GM23338 (cell line): ENCODE measurements around the gene CFDP1. TPM values are rescaled to one million over a fixed set of nuclear protein-coding genes. Genes with fewer than 3 reads are reported as not detected.

Experiments
- CREB1 ChIP-seq: fragments of 250-450 bp; sonication (Bioruptor Pico); IDR thresholded peaks from 2 replicates; pipeline ENCODE4 v1.5.0; 2020; ENCODE audit warnings: low read depth, mild to moderate bottlenecking, moderate library complexity
- EZH2 ChIP-seq: fragments of 200-600 bp; sonication (generic); IDR thresholded peaks from one replicate; pipeline ENCODE4 v1.8.0; 2017; ENCODE audit warnings: antibody characterized with exemption, mild to moderate bottlenecking, low read depth; ENCODE audit not compliant: unreplicated experiment
- EZH2phosphoT487 ChIP-seq: fragments of 200-600 bp; sonication (generic); IDR thresholded peaks from one replicate; pipeline ENCODE4 v1.8.1; 2018; ENCODE audit warnings: antibody characterized with exemption; ENCODE audit not compliant: unreplicated experiment
- POLR2AphosphoS5 ChIP-seq: IDR thresholded peaks from 2 replicates; pipeline ENCODE4 v1.6.1; 2016; ENCODE audit warnings: antibody characterized with exemption, low read depth
- REST ChIP-seq: IDR thresholded peaks from one replicate; pipeline ENCODE4 v1.6.1; 2018; ENCODE audit warnings: antibody characterized with exemption; ENCODE audit not compliant: unreplicated experiment
- ZNF331 ChIP-seq: fragments of 250-450 bp; sonication (Bioruptor Pico); IDR thresholded peaks from 2 replicates; pipeline ENCODE4 v1.5.0; 2020; ENCODE audit warnings: low read depth, mild to moderate bottlenecking, moderate library complexity
- ZNF462 ChIP-seq: fragments of 250-450 bp; sonication (Bioruptor Pico); IDR thresholded peaks from 2 replicates; pipeline ENCODE4 v1.5.0; 2020; ENCODE audit warnings: mild to moderate bottlenecking, moderate library complexity
- polyA plus RNA-seq: library from polyadenylated mRNA; unstranded; fragments of >200 nt; fragmentation: Nextera tagmentation; extraction: Ambion mirVana; gene quantifications from 2 replicates; pipeline ENCODE4 v1.2.1, GENCODE V29; 2016
- total RNA-seq: library from RNA; depleted of rRNA; stranded (reverse); fragments of >200 nt; shearing (Covaris generic); gene quantifications from 2 replicates; pipeline ENCODE4 v1.2.3, GENCODE V29; 2014

CFDP1 gene
- total and polyA plus RNA-seq, 2 experiments from 2014 or later, result 89.9 to 224 TPM

GRCh38 chr16:75319513-75320411 lies 113.5 kb downstream of the CFDP1 start (continued):
- no peak for TF ChIP-seq ZNF462 (CRISPR knock-in tag)
- TF ChIP-seq ZNF331 (CRISPR knock-in tag), result no peak
- no peak for TF ChIP-seq CREB1 (CRISPR knock-in tag)
- no peak for TF ChIP-seq POLR2AphosphoS5
- no peak for TF ChIP-seq EZH2
- TF ChIP-seq EZH2phosphoT487, result no peak
- no peak for TF ChIP-seq REST
